ENCODE data around the gene DDI1.

Gene DDI1

DNA sequence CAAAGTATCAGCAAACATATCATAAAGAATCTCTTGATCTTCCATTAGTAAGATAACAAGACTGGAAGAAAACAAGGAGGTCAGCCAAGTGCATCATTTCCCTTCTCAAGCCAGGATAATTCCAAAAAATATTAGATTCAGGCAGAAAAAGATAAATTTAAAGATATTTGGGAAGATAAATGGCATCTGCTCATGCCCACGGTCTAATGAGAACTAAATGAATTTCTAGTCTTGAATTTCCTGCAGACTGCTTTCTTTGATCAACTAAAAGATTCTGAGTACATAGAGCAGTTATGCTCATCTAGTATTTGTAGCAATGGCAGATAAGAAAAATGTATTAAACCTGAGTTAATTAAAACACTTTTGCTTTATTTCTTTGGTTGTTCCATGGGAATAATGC is 31.1 kb downstream of the DDI1 start:
- no peak for DNase-seq (ENCODE audit: low read depth, low spot score)

DNA sequence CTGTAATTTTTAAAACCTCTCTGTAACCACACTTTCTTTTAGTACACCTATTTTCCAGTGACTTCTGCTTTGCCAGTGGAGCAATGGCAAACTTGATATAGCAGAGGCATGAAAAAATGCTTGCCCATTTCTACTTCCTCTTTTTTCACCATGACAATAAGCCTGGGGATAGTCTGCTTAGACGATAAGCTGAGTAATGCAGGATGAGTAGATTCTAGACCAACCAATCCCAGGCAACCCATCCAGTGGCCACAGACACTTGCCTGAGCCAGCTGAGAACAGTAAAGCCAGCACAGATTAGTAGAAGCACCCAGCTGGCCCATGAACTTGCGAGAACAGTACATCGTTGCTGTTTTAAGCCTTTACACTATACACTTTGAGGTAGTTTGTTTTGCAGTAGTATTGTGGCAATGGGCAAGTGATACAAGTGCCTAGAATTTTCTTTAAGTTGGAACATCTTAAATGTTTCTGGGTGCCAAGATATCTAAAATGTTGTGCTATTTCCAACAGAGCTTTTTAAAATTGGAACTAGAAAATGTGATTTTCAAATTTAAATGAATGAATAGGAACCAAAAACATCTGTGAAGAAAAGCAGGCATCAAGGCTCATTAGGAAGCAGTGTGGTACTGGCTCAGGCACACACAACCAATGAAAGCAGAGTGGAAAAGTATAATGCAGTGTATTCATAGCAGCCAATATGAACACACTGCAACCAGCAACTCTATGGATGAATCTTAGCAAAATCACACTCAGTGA is 37.7 kb downstream of the DDI1 start:
- DNase-seq (ENCODE audit: low read depth, low spot score), result no peak
- H3K4me3 ChIP-seq (ENCODE audit: low read length), result no peak overlapping the region

More for the DNA sequence above, 31.1 kb downstream of the DDI1 start:
- H3K4me3 ChIP-seq (ENCODE audit: low read length), result no peak overlapping the region

DNA sequence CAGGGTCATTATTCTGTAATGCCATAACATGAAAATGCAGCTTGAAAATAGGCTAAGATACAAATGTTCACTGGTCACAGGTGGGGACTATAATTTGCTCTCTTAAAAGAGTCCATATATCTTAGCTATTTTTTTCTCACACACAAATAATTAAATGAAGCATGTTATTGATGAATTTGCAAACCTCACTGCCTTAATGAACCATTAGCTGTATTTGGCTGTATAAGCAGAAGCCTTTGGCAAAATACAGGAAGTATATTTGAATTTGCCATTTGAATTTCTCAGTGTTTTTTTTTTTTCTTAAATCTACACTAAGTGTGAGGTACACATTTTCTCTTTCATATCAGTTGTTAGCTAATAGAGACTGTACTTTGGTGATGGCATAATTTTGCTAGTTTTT is 38.7 kb downstream of the DDI1 start:
- DNase-seq (ENCODE audit: low read depth, low spot score), result no peak

DNA sequence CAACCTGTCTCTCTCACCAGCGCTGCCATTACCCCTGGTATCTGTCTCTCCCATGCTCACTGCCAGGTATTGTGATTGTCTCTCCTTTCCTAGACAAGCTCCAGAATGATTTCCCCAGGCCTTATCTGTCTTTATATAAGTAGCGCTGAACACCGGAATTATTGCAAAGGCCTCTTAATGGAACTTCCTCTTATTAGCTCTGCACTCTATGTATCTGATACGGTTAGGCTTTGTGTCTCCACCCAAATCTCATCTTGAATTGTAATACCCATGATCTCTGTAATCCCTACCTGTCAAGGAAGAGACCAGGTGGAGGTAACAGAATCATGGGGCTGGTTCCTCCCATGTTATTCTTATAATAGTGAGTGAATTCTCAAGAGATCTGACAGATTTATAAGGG is 39.3 kb downstream of the DDI1 start:
- no peak for DNase-seq (ENCODE audit: low read depth, low spot score)
- no peak overlapping the region for H3K4me3 ChIP-seq (ENCODE audit: low read length)

More for the DNA sequence above, 38.7 kb downstream of the DDI1 start:
- H3K4me3 ChIP-seq (ENCODE audit: low read length), result no peak overlapping the region

DNA sequence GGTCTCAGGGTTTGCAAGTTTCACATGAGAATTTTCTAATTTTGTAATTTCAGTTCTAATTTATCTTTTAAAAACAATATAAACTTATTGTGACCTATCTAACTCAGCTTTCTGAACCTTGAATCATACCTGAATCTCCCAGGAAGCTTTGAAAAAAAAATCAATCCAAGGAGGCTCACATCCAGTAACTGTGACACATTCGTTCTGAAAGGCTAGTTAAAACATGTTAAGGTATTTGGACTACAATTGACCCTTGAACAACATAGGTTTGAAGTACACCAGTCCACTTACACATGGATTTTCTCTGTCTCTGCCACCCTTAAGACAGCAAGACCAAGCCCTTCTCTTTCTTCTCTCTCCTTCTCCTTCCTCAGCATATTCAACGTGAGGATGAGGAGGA is 40.0 kb downstream of the DDI1 start:
- no peak for DNase-seq (ENCODE audit: low read depth, low spot score)
- no peak overlapping the region for H3K4me3 ChIP-seq (ENCODE audit: low read length)

DNA sequence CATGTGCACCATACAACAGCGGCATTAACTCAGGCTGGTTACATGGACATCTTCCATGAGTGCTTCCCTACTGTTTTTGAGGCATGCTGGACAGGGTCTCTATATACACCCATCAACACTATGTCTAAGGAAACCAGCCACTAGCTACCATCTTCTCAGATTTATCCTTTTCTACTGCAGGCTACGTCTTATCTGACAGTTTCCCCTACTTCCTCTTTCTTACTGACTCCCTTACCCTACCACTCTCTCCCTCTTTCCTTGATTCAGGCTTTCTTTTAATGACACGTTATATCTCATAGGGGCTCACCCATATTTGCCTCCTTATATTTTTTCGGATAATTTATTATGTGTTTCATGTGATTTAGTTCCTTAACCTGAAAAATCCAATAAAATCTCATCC is 41.8 kb downstream of the DDI1 start:
- H3K4me3 ChIP-seq (ENCODE audit: low read length), result no peak overlapping the region
- DNase-seq (ENCODE audit: low read depth, low spot score), result no peak

DNA sequence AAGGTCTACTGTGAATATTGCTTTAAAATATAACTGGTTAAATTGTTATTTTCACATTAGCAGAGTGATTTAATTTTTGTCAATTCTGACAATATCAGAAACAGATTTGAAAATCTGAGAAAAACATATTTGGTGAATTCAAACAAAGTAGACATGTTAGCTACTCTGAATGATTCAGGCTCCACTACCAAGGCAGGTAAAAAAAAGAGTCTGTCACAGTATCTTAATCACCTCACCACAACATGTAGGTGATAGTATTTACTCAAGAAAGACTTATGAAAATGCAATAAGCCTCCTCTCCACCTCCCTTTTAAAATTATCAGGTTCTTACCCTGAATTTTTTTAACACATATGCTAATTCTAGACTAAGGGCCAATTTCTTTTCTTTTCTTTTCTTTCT is 42.6 kb downstream of the DDI1 start:
- H3K4me3 ChIP-seq (ENCODE audit: low read length), result no peak overlapping the region

DNA sequence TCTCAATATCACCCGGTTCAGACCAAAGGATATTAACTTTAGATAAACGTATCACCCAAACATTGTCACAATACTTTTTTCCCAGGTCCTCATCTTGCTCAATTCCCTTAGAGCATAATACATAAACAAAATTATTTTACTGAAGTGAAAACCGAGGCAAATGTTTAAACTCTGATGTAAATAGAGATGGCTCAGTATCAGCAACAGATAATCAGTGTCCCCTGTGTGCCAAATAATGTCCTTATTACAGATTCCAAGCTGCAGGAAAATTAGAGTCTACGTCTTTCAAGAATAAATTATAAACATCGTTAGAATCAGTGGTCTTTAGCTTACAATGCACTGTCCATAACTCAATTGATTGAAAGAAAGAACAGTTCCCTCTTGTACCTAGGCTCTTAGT is 50.2 kb downstream of the DDI1 start:
- no peak overlapping the region for H3K4me3 ChIP-seq (ENCODE audit: low read length)
- no peak for DNase-seq (ENCODE audit: low read depth, low spot score)

More for the DNA sequence above, 42.6 kb downstream of the DDI1 start:
- DNase-seq (ENCODE audit: low read depth, low spot score), result no peak

Measured in Jurkat, Clone E6-1 (cell line).